Body of pancreas (tissue), 4 donors: ENCODE measurements around the gene PRM3. TPM values are rescaled to one million over a fixed set of nuclear protein-coding genes. Genes with fewer than 3 reads are reported as not detected.

Source experiments
- ATAC-seq: fragments of 150-250 bp; one replicate; pipeline ENCODE4 v1.9.1; 2016
- DNase-seq, 4 donors: peaks; one replicate each; pipeline ENCODE4 v3.0.0-alpha.2; 2019
- H3K27ac ChIP-seq, 4 donors: fragments of 200-600 bp; sonication (generic); 1 replicate in 3 of 4; 2 replicates in 1 of 4; pipeline versions ENCODE4 v1.5.1 to v1.6.1; 2016 to 2019; ENCODE audit warnings: mild to moderate bottlenecking in 1 of 4, mixed read lengths in 1 of 4, moderate library complexity in 1 of 4
- H3K27me3 ChIP-seq, 2 donors: fragments of 200-600 bp; sonication (generic); one replicate each; pipeline ENCODE4 v1.6.0; 2016; ENCODE audit warnings: mild to moderate bottlenecking in 1 of 2
- H3K36me3 ChIP-seq, 2 donors: fragments of 200-600 bp; sonication (generic); replicated peaks in 1 of 2; 2 replicates each; pipeline ENCODE4 v1.5.1; 2016; ENCODE audit warnings: low read depth in 2 of 2; ENCODE audit not compliant: insufficient read depth in 1 of 2
- H3K4me1 ChIP-seq: fragments of 200-600 bp; sonication (generic); one replicate; pipeline ENCODE4 v1.6.0; 2016
- H3K4me3 ChIP-seq, 2 donors: fragments of 200-600 bp; sonication (generic); 1 replicate in 1 of 2; 2 replicates in 1 of 2; pipeline ENCODE4 v1.5.1; 2016 to 2019
- H3K9me3 ChIP-seq, 3 donors: fragments of 200-600 bp; sonication (generic); 1 replicate in 2 of 3; 2 replicates in 1 of 3; pipeline ENCODE4 v1.5.1; 2016
- CTCF ChIP-seq, 7 experiments: fragments of 450-650 bp in 4 of 7; fragments of 200-600 bp in 3 of 7; sonication (generic) in 3 of 7; IDR thresholded peaks; one replicate each; pipeline ENCODE4 v1.5.1; 2016 to 2019; ENCODE audit warnings: antibody characterized with exemption in 7 of 7
- POLR2A ChIP-seq, 3 donors: fragments of 450-650 bp; IDR thresholded peaks; one replicate each; pipeline ENCODE4 v1.6.1; 2016; ENCODE audit warnings: antibody characterized with exemption in 3 of 3, mild to moderate bottlenecking in 2 of 3
- WGBS, 2 donors: methylation state at CpG; one replicate each; pipeline ENCODE4 v1.1.5; 2017; 5-methylcytosine and 5-hydroxymethylcytosine counted together
- intact Hi-C: fragments of 100-400 bp; cut with DNase I; formaldehyde crosslinking; loops from one replicate; pipeline ENCODE4 v1.15.1; 2023
- total RNA-seq, 2 donors: library from RNA; depleted of rRNA; stranded (reverse); fragments of >200 nt; gene quantifications; one replicate each; pipeline ENCODE4 v1.1.0, GENCODE V29; 2016

PRM3 gene
- total RNA-seq, 2 donors from 2014 or later = not detected

- Histone ChIP-seq H3K27ac (no peak overlapping the region), H3K36me3 (no peaks in the 10 kb centered on the region), H3K4me1 (peaks cover 9% of the 10 kb centered on the region), H3K27me3 (no peaks in the 10 kb centered on the region), H3K4me3 (no peak overlapping the region), H3K9me3 (no peaks in the 10 kb centered on the region)
- ATAC-seq (no peak), DNase-seq (no peak)
- 68 to 74% methylated on average over 14 to 16 of the region's 16 CpGs for WGBS, 2 donors
- no peak for TF ChIP-seq POLR2A (IDR thresholded peaks at IDR 0.05)
- no peak for TF ChIP-seq CTCF (IDR thresholded peaks at IDR 0.05)
- intact Hi-C loops = no loop called here
Observed at GRCh38 chr16:11250091-11250785, 23.2 kb downstream of the PRM3 start.

GRCh38 chr16:11249233-11250061 lies 24.0 kb downstream of the PRM3 start:
- Histone ChIP-seq H3K27ac (no peak overlapping the region), H3K27me3 (no peaks in the 10 kb centered on the region), H3K4me3 (no peak overlapping the region), H3K36me3 (no peaks in the 10 kb centered on the region), H3K9me3 (no peaks in the 10 kb centered on the region), H3K4me1 (peaks cover under 1% of the 10 kb centered on the region)
- no peak for ATAC-seq
- intact Hi-C loops = no loop called here
- TF ChIP-seq POLR2A (IDR thresholded peaks at IDR 0.05) = no peak
- WGBS, 2 donors = 88 to 90% methylated on average over 23 to 59 of the region's 63 CpGs
- DNase-seq = no peak

- no peaks in the 10 kb centered on the region for H3K9me3 ChIP-seq
- no peak overlapping the region for H3K27ac ChIP-seq
- TF ChIP-seq CTCF (IDR thresholded peaks at IDR 0.05) = no peak
- ATAC-seq = no peak
- intact Hi-C loops = no loop called here
- no peak overlapping the region for H3K4me3 ChIP-seq
- no peaks in the 10 kb centered on the region for H3K27me3 ChIP-seq
- H3K36me3 ChIP-seq = no peaks in the 10 kb centered on the region
- H3K4me1 ChIP-seq = no peaks in the 10 kb centered on the region
- DNase-seq = no peak
- WGBS, 2 donors = 78 to 80% methylated on average over 8 of the region's 8 CpGs
Observed at GRCh38 chr16:11248133-11248532, 25.3 kb downstream of the PRM3 start.

- Histone ChIP-seq H3K4me1 (peaks cover 3% of the 10 kb centered on the region), H3K9me3 (no peaks in the 10 kb centered on the region), H3K4me3 (no peak overlapping the region), H3K27me3 (no peaks in the 10 kb centered on the region), H3K36me3 (no peaks in the 10 kb centered on the region), H3K27ac (no peak overlapping the region)
- TF ChIP-seq POLR2A (IDR thresholded peaks at IDR 0.05) (no peak), CTCF (IDR thresholded peaks at IDR 0.05) (no peak)
- DNase-seq = no peak
- intact Hi-C loops = no loop called here
- no peak for ATAC-seq
Observed at GRCh38 chr16:11245988-11246387, 27.4 kb downstream of the PRM3 start.

- H3K27me3 ChIP-seq = no peaks in the 10 kb centered on the region
- no peaks in the 10 kb centered on the region for H3K36me3 ChIP-seq
- no peak overlapping the region for H3K4me3 ChIP-seq
- intact Hi-C loops = no loop called here
- H3K27ac ChIP-seq = no peak overlapping the region
- no peaks in the 10 kb centered on the region for H3K9me3 ChIP-seq
- 80 to 83% methylated on average over 5 of the region's 5 CpGs for WGBS, 2 donors
- DNase-seq = no peak
- peaks cover 3% of the 10 kb centered on the region for H3K4me1 ChIP-seq
- TF ChIP-seq POLR2A (IDR thresholded peaks at IDR 0.05) (no peak), CTCF (IDR thresholded peaks at IDR 0.05) (no peak)
- no peak for ATAC-seq
Observed at GRCh38 chr16:11245222-11245737, 28.1 kb downstream of the PRM3 start.
